Astrocyte (in vitro differentiated cells and primary cell): Measurements from ENCODE around the gene SSTR5. TPM values are rescaled to one million over a fixed set of nuclear protein-coding genes. Genes with fewer than 3 reads are reported as not detected.

Experiments
- DNase-seq: peaks from one replicate; pipeline ENCODE4 v3.0.0-alpha.2; 2010; ENCODE audit warnings: low read depth
- FAIRE-seq: peaks from 2 replicates; lab custom pipeline; 2011; peaks lifted over from hg19 to GRCh38; lab: Jason Lieb, UNC
- H2AFZ ChIP-seq: 2 replicates; pipeline ENCODE4 v1.6.0; 2012; ENCODE audit warnings: low read depth, low read length, inconsistent platforms
- H3K27ac ChIP-seq: 2 replicates; pipeline ENCODE4 v1.5.1; 2011; ENCODE audit warnings: low read depth, low read length, inconsistent platforms
- H3K27me3 ChIP-seq: 2 replicates; pipeline ENCODE4 v1.6.0; 2011; ENCODE audit warnings: low read length, inconsistent platforms; ENCODE audit not compliant: insufficient read depth
- H3K36me3 ChIP-seq: 2 replicates; pipeline ENCODE4 v1.5.1; 2011; ENCODE audit warnings: low read length, inconsistent platforms; ENCODE audit not compliant: insufficient read depth
- H3K4me1 ChIP-seq: 2 replicates; pipeline ENCODE4 v1.5.1; 2011; ENCODE audit warnings: low read length, inconsistent platforms; ENCODE audit not compliant: insufficient read depth
- H3K4me2 ChIP-seq: 2 replicates; pipeline ENCODE4 v1.6.0; 2012; ENCODE audit warnings: low read length, inconsistent platforms
- H3K4me3 ChIP-seq: 2 replicates; pipeline ENCODE4 v1.5.1; 2011; ENCODE audit warnings: low read depth, mild to moderate bottlenecking, low read length, inconsistent platforms; ENCODE audit not compliant: insufficient read depth
- H3K79me2 ChIP-seq: 2 replicates; pipeline ENCODE4 v1.6.0; 2012; ENCODE audit warnings: mild to moderate bottlenecking, low read length, inconsistent platforms; ENCODE audit not compliant: insufficient read depth
- H3K9ac ChIP-seq: 2 replicates; pipeline ENCODE4 v1.6.0; 2012; ENCODE audit warnings: mild to moderate bottlenecking, low read length, inconsistent platforms
- H3K9me3 ChIP-seq: 2 replicates; pipeline ENCODE4 v1.5.1; 2012; ENCODE audit warnings: low read depth, mild to moderate bottlenecking, low read length, inconsistent platforms; ENCODE audit not compliant: insufficient read depth
- H4K20me1 ChIP-seq: 2 replicates; pipeline ENCODE4 v1.6.0; 2012; ENCODE audit warnings: low read length, inconsistent platforms; ENCODE audit not compliant: insufficient read depth
- H3K27ac Mint-ChIP-seq: one replicate; pipeline ENCODE4 v1.8.0; 2021; ENCODE audit warnings: mild to moderate bottlenecking, mixed read lengths; ENCODE audit not compliant: unreplicated experiment
- H3K27me3 Mint-ChIP-seq: one replicate; pipeline ENCODE4 v1.8.0; 2021; ENCODE audit warnings: low read depth, mixed read lengths; ENCODE audit not compliant: unreplicated experiment
- H3K36me3 Mint-ChIP-seq: one replicate; pipeline ENCODE4 v1.8.0; 2021; ENCODE audit warnings: low read depth, mixed read lengths; ENCODE audit not compliant: unreplicated experiment
- H3K4me1 Mint-ChIP-seq: one replicate; pipeline ENCODE4 v1.8.0; 2021; ENCODE audit warnings: low read depth, mixed read lengths; ENCODE audit not compliant: unreplicated experiment
- H3K4me3 Mint-ChIP-seq: one replicate; pipeline ENCODE4 v1.8.0; 2021; ENCODE audit warnings: mild to moderate bottlenecking, moderate library complexity, mixed read lengths; ENCODE audit not compliant: unreplicated experiment
- H3K9me3 Mint-ChIP-seq: one replicate; pipeline ENCODE4 v1.8.0; 2021; ENCODE audit warnings: mild to moderate bottlenecking, mixed read lengths; ENCODE audit not compliant: unreplicated experiment
- EZH2 ChIP-seq: IDR thresholded peaks from 2 replicates; pipeline ENCODE4 v1.6.1; 2012; ENCODE audit warnings: mild to moderate bottlenecking, low read length, inconsistent platforms; ENCODE audit not compliant: insufficient read depth
- total RNA-seq: library from RNA; stranded (reverse); gene quantifications from 2 replicates; pipeline ENCODE4 v1.2.1, GENCODE V29; 2021
- TF ChIP-seq, protein P1 (sequence below): IDR thresholded peaks from 2 replicates; pipeline ENCODE4 v1.5.1; 2011; ENCODE audit warnings: low read depth, mild to moderate bottlenecking, inconsistent platforms, low read length, moderate library complexity; ENCODE audit not compliant: insufficient read depth

Gene SSTR5
- total RNA-seq, 1 donor from 2014 or later, result not detected

DNA sequence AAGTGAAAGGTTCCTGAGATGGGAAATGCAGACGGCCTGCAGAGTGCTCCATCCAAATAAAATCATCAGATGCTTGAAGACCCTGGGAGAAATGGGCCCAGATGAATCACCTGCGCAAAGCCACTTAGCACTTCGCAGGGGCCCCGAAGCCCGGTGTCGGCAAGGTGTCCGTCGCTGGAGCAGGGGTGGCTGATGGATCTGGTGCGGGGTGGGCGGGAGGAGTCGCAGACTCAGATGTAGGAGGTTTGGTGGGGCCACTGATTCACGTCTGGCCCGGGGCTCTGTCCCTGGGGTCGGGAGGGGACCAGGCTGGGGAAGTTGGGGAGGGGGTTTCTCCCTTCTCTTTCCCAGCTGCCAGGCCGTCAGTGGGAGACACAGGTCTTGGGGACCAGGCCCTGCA, 21.6 kb upstream of the SSTR5 start:
- H4K20me1 ChIP-seq, result no peaks in the 10 kb centered on the region
- FAIRE-seq, result no peak
- H3K9me3 Mint-ChIP-seq, result no peaks in the 10 kb centered on the region

DNA sequence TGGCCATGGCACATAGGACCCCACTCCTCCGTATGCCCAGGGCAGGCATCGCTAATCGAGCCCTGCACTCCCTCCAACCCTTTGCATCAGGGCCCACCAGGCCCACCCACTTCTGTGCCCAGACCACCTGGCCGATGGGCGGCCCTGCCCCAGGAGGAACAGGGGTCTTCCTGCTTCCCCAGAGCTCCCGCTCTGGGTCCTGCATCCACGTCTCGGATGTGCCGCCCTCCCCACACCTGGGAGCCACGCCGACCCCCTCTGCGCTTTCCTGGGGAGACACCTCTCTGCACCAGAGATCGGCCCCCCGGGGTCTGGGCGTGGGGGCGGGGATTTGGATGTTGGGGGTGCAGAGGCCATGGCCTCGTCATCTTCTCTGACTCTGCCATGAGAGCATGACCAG, 21.1 kb upstream of the SSTR5 start:
- H3K36me3 ChIP-seq, result no peaks in the 10 kb centered on the region
- H2AFZ ChIP-seq, result no peak overlapping the region
- no peak overlapping the region for H3K9ac ChIP-seq
- H3K4me3 ChIP-seq, result no peak overlapping the region
- H3K9me3 Mint-ChIP-seq, result no peaks in the 10 kb centered on the region
- DNase-seq, result no peak
- no peaks in the 10 kb centered on the region for H4K20me1 ChIP-seq
- TF ChIP-seq, protein P1, sequence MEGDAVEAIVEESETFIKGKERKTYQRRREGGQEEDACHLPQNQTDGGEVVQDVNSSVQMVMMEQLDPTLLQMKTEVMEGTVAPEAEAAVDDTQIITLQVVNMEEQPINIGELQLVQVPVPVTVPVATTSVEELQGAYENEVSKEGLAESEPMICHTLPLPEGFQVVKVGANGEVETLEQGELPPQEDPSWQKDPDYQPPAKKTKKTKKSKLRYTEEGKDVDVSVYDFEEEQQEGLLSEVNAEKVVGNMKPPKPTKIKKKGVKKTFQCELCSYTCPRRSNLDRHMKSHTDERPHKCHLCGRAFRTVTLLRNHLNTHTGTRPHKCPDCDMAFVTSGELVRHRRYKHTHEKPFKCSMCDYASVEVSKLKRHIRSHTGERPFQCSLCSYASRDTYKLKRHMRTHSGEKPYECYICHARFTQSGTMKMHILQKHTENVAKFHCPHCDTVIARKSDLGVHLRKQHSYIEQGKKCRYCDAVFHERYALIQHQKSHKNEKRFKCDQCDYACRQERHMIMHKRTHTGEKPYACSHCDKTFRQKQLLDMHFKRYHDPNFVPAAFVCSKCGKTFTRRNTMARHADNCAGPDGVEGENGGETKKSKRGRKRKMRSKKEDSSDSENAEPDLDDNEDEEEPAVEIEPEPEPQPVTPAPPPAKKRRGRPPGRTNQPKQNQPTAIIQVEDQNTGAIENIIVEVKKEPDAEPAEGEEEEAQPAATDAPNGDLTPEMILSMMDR, result no peak
- TF ChIP-seq EZH2, result no peak
- no peak for FAIRE-seq
- no peak overlapping the region for H3K27ac Mint-ChIP-seq
- no peaks in the 10 kb centered on the region for H3K4me1 Mint-ChIP-seq
- no peaks in the 10 kb centered on the region for H3K79me2 ChIP-seq
- H3K36me3 Mint-ChIP-seq, result no peaks in the 10 kb centered on the region
- peaks cover 6% of the 10 kb centered on the region for H3K27me3 ChIP-seq
- no peaks in the 10 kb centered on the region for H3K4me1 ChIP-seq
- no peak overlapping the region for H3K27ac ChIP-seq
- H3K27me3 Mint-ChIP-seq, result peaks cover 5% of the 10 kb centered on the region
- H3K4me3 Mint-ChIP-seq, result no peak overlapping the region
- no peaks in the 10 kb centered on the region for H3K9me3 ChIP-seq
- H3K4me2 ChIP-seq, result no peak overlapping the region

More for the DNA sequence above, 21.6 kb upstream of the SSTR5 start:
- no peak overlapping the region for H3K27ac ChIP-seq
- peaks cover 5% of the 10 kb centered on the region for H3K27me3 Mint-ChIP-seq
- peaks cover 7% of the 10 kb centered on the region for H3K27me3 ChIP-seq
- no peaks in the 10 kb centered on the region for H3K36me3 Mint-ChIP-seq
- H3K9ac ChIP-seq, result no peak overlapping the region
- H2AFZ ChIP-seq, result no peak overlapping the region
- DNase-seq, result no peak
- no peaks in the 10 kb centered on the region for H3K4me1 ChIP-seq
- H3K4me2 ChIP-seq, result no peak overlapping the region
- TF ChIP-seq, protein P1, result no peak
- TF ChIP-seq EZH2, result no peak
- no peaks in the 10 kb centered on the region for H3K79me2 ChIP-seq
- no peaks in the 10 kb centered on the region for H3K4me1 Mint-ChIP-seq
- no peaks in the 10 kb centered on the region for H3K36me3 ChIP-seq
- no peak overlapping the region for H3K4me3 ChIP-seq
- no peak overlapping the region for H3K4me3 Mint-ChIP-seq
- H3K9me3 ChIP-seq, result no peaks in the 10 kb centered on the region
- H3K27ac Mint-ChIP-seq, result no peak overlapping the region

DNA sequence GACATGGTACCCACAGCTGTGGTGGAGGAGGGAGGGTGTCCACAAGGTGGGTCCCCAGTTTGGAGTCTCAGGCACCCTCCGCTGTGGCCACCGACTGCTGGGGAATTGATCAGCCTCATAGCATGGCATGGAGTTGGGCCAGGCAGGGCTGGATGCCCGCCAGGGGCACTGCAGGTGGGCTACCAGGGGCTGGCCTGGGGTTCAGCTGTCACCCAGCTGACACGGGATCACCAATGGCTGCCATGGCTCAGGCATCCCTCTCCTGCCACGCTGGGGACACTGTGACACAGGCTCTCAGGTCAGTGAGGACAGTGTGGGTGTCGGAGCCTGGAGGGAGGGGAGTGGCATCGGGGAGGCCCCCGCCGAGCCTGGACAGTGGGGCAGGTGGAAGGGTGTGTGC, 19.8 kb upstream of the SSTR5 start:
- Mint-ChIP-seq H3K36me3 (no peaks in the 10 kb centered on the region), H3K4me3 (no peak overlapping the region)
- H4K20me1 ChIP-seq, result no peaks in the 10 kb centered on the region

More for the DNA sequence above, 19.8 kb upstream of the SSTR5 start:
- peaks cover 4% of the 10 kb centered on the region for H3K27me3 ChIP-seq
- no peak overlapping the region for H3K4me2 ChIP-seq
- Mint-ChIP-seq H3K27me3 (peaks cover 5% of the 10 kb centered on the region), H3K4me1 (no peaks in the 10 kb centered on the region), H3K27ac (no peak overlapping the region), H3K9me3 (no peaks in the 10 kb centered on the region)
- H3K27ac ChIP-seq, result no peak overlapping the region
- H3K4me1 ChIP-seq, result no peaks in the 10 kb centered on the region
- no peaks in the 10 kb centered on the region for H3K36me3 ChIP-seq
- H3K79me2 ChIP-seq, result no peaks in the 10 kb centered on the region
- no peak overlapping the region for H3K9ac ChIP-seq
- FAIRE-seq (no peak), DNase-seq (no peak)
- H2AFZ ChIP-seq, result no peak overlapping the region
- TF ChIP-seq, protein P1, result no peak
- TF ChIP-seq EZH2, result no peak
- no peaks in the 10 kb centered on the region for H3K9me3 ChIP-seq
- no peak overlapping the region for H3K4me3 ChIP-seq
